ENCODE data around the gene ADGRD2. TPM values are rescaled to one million over a fixed set of nuclear protein-coding genes. Genes with fewer than 3 reads are reported as not detected.
A peak's percentile ranks its signal among the peaks of the same experiment; 100 is the strongest.

Gene ADGRD2
- total and polyA plus RNA-seq, 10 donors: 0.15 to 0.50 (median 0.25) TPM; not detected in 5

GRCh38 chr9:124480621-124480981 lies 30.4 kb downstream of the ADGRD2 start:
- no peak for DNase-seq
- no peaks in the 10 kb centered on the region for H3K9me3 ChIP-seq
- peaks cover 0 to 64% (median 27%) of the 10 kb centered on the region in 6 donors for H3K4me1 ChIP-seq
- H3K27me3 ChIP-seq (replicated peaks in 1 of 7): peaks cover 0 to 73% (median 22%) of the 10 kb centered on the region in 7 donors
- intact Hi-C loops (cut with DNase I; ENCODE audit: low total_unique reads): no loop called here
- WGBS, 5 donors: 18 to 29% (median 22%) methylated on average over 7 of the region's 7 CpGs
- H3K36me3 ChIP-seq: peaks cover 0 to 10% (median 0%) of the 10 kb centered on the region in 6 donors
- H3K27ac ChIP-seq: peak overlapping the region in 2 of 8 donors; percentile 11 to 20
- TF ChIP-seq POLR2AphosphoS5 (IDR thresholded peaks at IDR 0.05) (peak; percentile 59 to 84 (median 79)), CTCF (IDR thresholded peaks at IDR 0.05 in 8 of 11, conservative IDR thresholded peaks at IDR 0.05 in 3 of 11) (peak in 6 of 11 experiments; percentile 15 to 46 (median 30)), POLR2A (IDR thresholded peaks at IDR 0.05) (no peak)
- H3K4me3 ChIP-seq: no peak overlapping the region

GRCh38 chr9:124481115-124481514 lies 30.9 kb downstream of the ADGRD2 start:
- Histone ChIP-seq H3K27me3 (replicated peaks in 1 of 7) (peaks cover 0 to 73% (median 18%) of the 10 kb centered on the region in 7 donors), H3K4me3 (no peak overlapping the region), H3K36me3 (peaks cover 0 to 11% (median 0%) of the 10 kb centered on the region in 6 donors), H3K4me1 (peaks cover 0 to 61% (median 26%) of the 10 kb centered on the region in 6 donors), H3K27ac (peak overlapping the region in 2 of 8 donors; percentile 11 to 17), H3K9me3 (no peaks in the 10 kb centered on the region)
- TF ChIP-seq POLR2A (IDR thresholded peaks at IDR 0.05) (no peak), POLR2AphosphoS5 (IDR thresholded peaks at IDR 0.05) (no peak), CTCF (IDR thresholded peaks at IDR 0.05 in 8 of 11, conservative IDR thresholded peaks at IDR 0.05 in 3 of 11) (no peak)
- WGBS, 5 donors: 43 to 62% (median 45%) methylated on average over 8 to 17 of the region's 17 CpGs
- intact Hi-C loops (cut with DNase I; ENCODE audit: low total_unique reads): no loop called here
- no peak for DNase-seq

GRCh38 chr9:124482431-124483031 lies 32.3 kb downstream of the ADGRD2 start:
- WGBS, 5 donors: 44 to 56% (median 54%) methylated on average over 14 to 26 of the region's 26 CpGs
- H3K4me1 ChIP-seq: peaks cover 1 to 61% (median 26%) of the 10 kb centered on the region in 6 donors
- H3K9me3 ChIP-seq: no peaks in the 10 kb centered on the region
- no peak for DNase-seq
- peaks cover 0 to 11% (median 0%) of the 10 kb centered on the region in 6 donors for H3K36me3 ChIP-seq
- H3K4me3 ChIP-seq: no peak overlapping the region
- intact Hi-C loops (cut with DNase I; ENCODE audit: low total_unique reads): no loop called here
- peaks cover 0 to 73% (median 19%) of the 10 kb centered on the region in 7 donors for H3K27me3 ChIP-seq (replicated peaks in 1 of 7)
- TF ChIP-seq POLR2AphosphoS5 (IDR thresholded peaks at IDR 0.05): peak; percentile 23 to 64 (median 56)
- no peak for TF ChIP-seq CTCF (IDR thresholded peaks at IDR 0.05 in 8 of 11, conservative IDR thresholded peaks at IDR 0.05 in 3 of 11)
- no peak for TF ChIP-seq POLR2A (IDR thresholded peaks at IDR 0.05)
- no peak overlapping the region for H3K27ac ChIP-seq

GRCh38 chr9:124483481-124483880 lies 33.2 kb downstream of the ADGRD2 start:
- no peak overlapping the region for H3K4me3 ChIP-seq
- H3K27me3 ChIP-seq (replicated peaks in 1 of 7): peaks cover 0 to 68% (median 12%) of the 10 kb centered on the region in 7 donors
- H3K36me3 ChIP-seq: peaks cover 0 to 11% (median 0%) of the 10 kb centered on the region in 6 donors
- TF ChIP-seq POLR2AphosphoS5 (IDR thresholded peaks at IDR 0.05) (peak in 1 of 3 donors; percentile 42), POLR2A (IDR thresholded peaks at IDR 0.05) (no peak)
- 89 to 99% (median 96%) methylated on average over 9 of the region's 9 CpGs for WGBS, 5 donors
- H3K4me1 ChIP-seq: peaks cover 0 to 61% (median 25%) of the 10 kb centered on the region in 6 donors
- intact Hi-C loops (cut with DNase I; ENCODE audit: low total_unique reads): no loop called here
- DNase-seq: no peak
- H3K9me3 ChIP-seq: no peaks in the 10 kb centered on the region
- no peak overlapping the region for H3K27ac ChIP-seq
